OCI-LY7 (cell line): ENCODE measurements around the gene TMEM100.

Experiments
- CTCF ChIP-seq: fragments of 200-600 bp; sonication (generic); conservative IDR thresholded peaks from 2 replicates; pipeline ENCODE4 v1.5.1; 2014; ENCODE audit warnings: mild to moderate bottlenecking, antibody characterized with exemption, low read length, moderate library complexity, mixed read lengths
- EZH2phosphoT487 ChIP-seq: fragments of 200-600 bp; sonication (generic); IDR thresholded peaks from 2 replicates; pipeline ENCODE4 v1.6.1; 2018; ENCODE audit warnings: low read depth, borderline replicate concordance, mild to moderate bottlenecking, mixed run types, antibody characterized with exemption, low read length, moderate library complexity, mixed read lengths

- TF ChIP-seq CTCF = no peak
- no peak for TF ChIP-seq EZH2phosphoT487
Measured at GRCh38 chr17:55728361-55728760, 5.7 kb upstream of the TMEM100 start.
